HCT116 (cell line): ENCODE data around the gene CHSY1. TPM values are rescaled to one million over a fixed set of nuclear protein-coding genes. Genes with fewer than 3 reads are reported as not detected.

Experiments
- ATAC-seq: fragments of 200-7000 bp; cut with Tn5 transposase; 2 replicates; pipeline ENCODE4 v1.9.1; 2020; ENCODE audit warnings: mild to moderate bottlenecking, moderate library complexity
- BruUV-seq: library from RNA; stranded (reverse); fragments of 400-500 nt; replicated peaks from 2 replicates; lab custom pipeline; 2021; lab: Mats Ljungman, UMichigan
- CTCF ChIA-PET: fragments of 300-600 bp; sonication (Branson Sonifier 250); formaldehyde crosslinking; loops from one replicate; lab custom pipeline; 2021; ENCODE audit warnings: antibody characterized with exemption; lab: Charles Lee
- POLR2A ChIA-PET: fragments of 300-600, 350-600 bp; sonication (Branson Sonifier 250); formaldehyde crosslinking; loops from one replicate; lab custom pipeline; 2021; ENCODE audit warnings: antibody characterized with exemption; lab: Charles Lee
- RAD21 ChIA-PET, 2 experiments: fragments of 300-600 bp; sonication (Branson Sonifier 250); formaldehyde crosslinking; loops; one replicate each; lab custom pipeline; 2023; ENCODE audit warnings: low total read pairs in 2 of 2; ENCODE audit not compliant: uncharacterized antibody in 2 of 2, unreplicated experiment in 2 of 2, low non-redundant PET in 1 of 2; lab: Charles Lee
- DNase-seq: peaks from one replicate; pipeline ENCODE4 v3.0.0-alpha.2; 2010; ENCODE audit warnings: low read depth, low spot score
- H2AFZ ChIP-seq: fragments of 200-600 bp; shearing (Covaris generic), sonication (generic); 2 replicates; pipeline ENCODE4 v1.6.1; 2017; ENCODE audit warnings: low read depth, mixed run types, mixed read lengths, antibody characterized with exemption, low read length; ENCODE audit not compliant: poor library complexity, severe bottlenecking
- H3K27ac ChIP-seq: 2 replicates; pipeline ENCODE4 v1.5.1; 2012; ENCODE audit warnings: low read depth, low read length
- H3K27me3 ChIP-seq: fragments of 200-600 bp; sonication (generic); 2 replicates; pipeline ENCODE4 v1.6.1; 2016; ENCODE audit warnings: mixed run types, low read length, mixed read lengths; ENCODE audit not compliant: insufficient read depth
- H3K36me3 ChIP-seq, 2 experiments: fragments of 200-500 bp in 1 of 2; fragments of 200-600 bp in 1 of 2; sonication (Bioruptor generic) in 1 of 2; sonication (generic) in 1 of 2; 2 replicates each; pipeline versions ENCODE4 v1.5.1 to v1.6.1; 2014 to 2016; ENCODE audit warnings: low read length in 2 of 2, inconsistent platforms in 1 of 2, mixed read lengths in 1 of 2, mixed run types in 1 of 2; ENCODE audit not compliant: insufficient read depth in 2 of 2, control insufficient read depth in 1 of 2
- H3K4me1 ChIP-seq, 2 experiments: fragments of 200-600 bp in 1 of 2; sonication (generic) in 1 of 2; 2 replicates each; pipeline versions ENCODE4 v1.5.1 to v1.6.1; 2012 to 2017; ENCODE audit warnings: low read length in 2 of 2, inconsistent platforms in 1 of 2, mild to moderate bottlenecking in 1 of 2, mixed read lengths in 1 of 2, mixed run types in 1 of 2, moderate library complexity in 1 of 2; ENCODE audit not compliant: insufficient read depth in 2 of 2, control insufficient read depth in 1 of 2
- H3K4me2 ChIP-seq: fragments of 200-600 bp; sonication (generic); 2 replicates; pipeline ENCODE4 v1.6.1; 2017; ENCODE audit warnings: mixed run types, low read length, mixed read lengths
- H3K4me3 ChIP-seq, 2 experiments: fragments of 200-600 bp in 1 of 2; sonication (generic) in 1 of 2; replicated peaks in 1 of 2; 2 replicates each; pipeline ENCODE4 v1.5.1; 2011 to 2016; ENCODE audit warnings: low read length in 2 of 2, control low read depth in 1 of 2, low read depth in 1 of 2, mild to moderate bottlenecking in 1 of 2, mixed read lengths in 1 of 2, mixed run types in 1 of 2
- H3K79me2 ChIP-seq: fragments of 200-600 bp; sonication (generic); 2 replicates; pipeline ENCODE4 v1.6.1; 2017; ENCODE audit warnings: mild to moderate bottlenecking, mixed run types, low read length, moderate library complexity, mixed read lengths; ENCODE audit not compliant: insufficient read depth
- H3K9ac ChIP-seq: fragments of 200-600 bp; sonication (generic); 2 replicates; pipeline ENCODE4 v1.6.1; 2016; ENCODE audit warnings: low read length, mixed read lengths
- H3K9me2 ChIP-seq: fragments of 200-600 bp; sonication (generic), shearing (Covaris generic); 2 replicates; pipeline ENCODE4 v1.6.1; 2017; ENCODE audit warnings: mixed run types, mild to moderate bottlenecking, moderate library complexity; ENCODE audit not compliant: insufficient read depth
- H3K9me3 ChIP-seq, 2 experiments: fragments of 200-500 bp in 1 of 2; fragments of 200-600 bp in 1 of 2; sonication (Bioruptor generic) in 1 of 2; sonication (generic) in 1 of 2; 2 replicates each; pipeline ENCODE4 v1.6.1; 2014 to 2017; ENCODE audit warnings: low read length in 2 of 2, mixed read lengths in 2 of 2, inconsistent platforms in 1 of 2, low read depth in 1 of 2, mild to moderate bottlenecking in 1 of 2, mixed run types in 1 of 2, moderate library complexity in 1 of 2; ENCODE audit not compliant: control insufficient read depth in 1 of 2, insufficient read depth in 1 of 2
- H4K20me1 ChIP-seq: fragments of 200-600 bp; sonication (generic), shearing (Covaris generic); 2 replicates; pipeline ENCODE4 v1.6.1; 2017; ENCODE audit warnings: mixed run types, mild to moderate bottlenecking, moderate library complexity; ENCODE audit not compliant: insufficient read depth
- EGR1 ChIP-seq: IDR thresholded peaks from 2 replicates; pipeline ENCODE4 v1.6.1; 2012; ENCODE audit warnings: low read depth
- FOSL1 ChIP-seq: IDR thresholded peaks from 2 replicates; pipeline ENCODE4 v1.6.1; 2012; ENCODE audit warnings: low read depth
- intact Hi-C: fragments of 100-400 bp; cut with micrococcal nuclease; formaldehyde crosslinking; loops from 2 replicates; pipeline ENCODE4 v1.10.0; 2022
- total RNA-seq: library from RNA; stranded (reverse); gene quantifications from one replicate; pipeline ENCODE4 v1.2.1, GENCODE V29; 2021; ENCODE audit not compliant: unreplicated experiment
- TF ChIP-seq, protein P1 (sequence below): IDR thresholded peaks from 2 replicates; pipeline ENCODE4 v1.6.1; 2011; ENCODE audit warnings: mild to moderate bottlenecking, low read length, moderate library complexity; ENCODE audit not compliant: insufficient replicate concordance; ENCODE audit errors: extremely low read depth
- TF ChIP-seq, protein P2 (sequence below): IDR thresholded peaks from 2 replicates; pipeline ENCODE4 v1.6.1; 2012
- TF ChIP-seq, protein P3 (sequence below): IDR thresholded peaks from 2 replicates; pipeline ENCODE4 v1.6.1; 2012; ENCODE audit warnings: low read depth

CHSY1 gene
- total RNA-seq, 1 experiment from 2014 or later, result 25.4 TPM

DNA sequence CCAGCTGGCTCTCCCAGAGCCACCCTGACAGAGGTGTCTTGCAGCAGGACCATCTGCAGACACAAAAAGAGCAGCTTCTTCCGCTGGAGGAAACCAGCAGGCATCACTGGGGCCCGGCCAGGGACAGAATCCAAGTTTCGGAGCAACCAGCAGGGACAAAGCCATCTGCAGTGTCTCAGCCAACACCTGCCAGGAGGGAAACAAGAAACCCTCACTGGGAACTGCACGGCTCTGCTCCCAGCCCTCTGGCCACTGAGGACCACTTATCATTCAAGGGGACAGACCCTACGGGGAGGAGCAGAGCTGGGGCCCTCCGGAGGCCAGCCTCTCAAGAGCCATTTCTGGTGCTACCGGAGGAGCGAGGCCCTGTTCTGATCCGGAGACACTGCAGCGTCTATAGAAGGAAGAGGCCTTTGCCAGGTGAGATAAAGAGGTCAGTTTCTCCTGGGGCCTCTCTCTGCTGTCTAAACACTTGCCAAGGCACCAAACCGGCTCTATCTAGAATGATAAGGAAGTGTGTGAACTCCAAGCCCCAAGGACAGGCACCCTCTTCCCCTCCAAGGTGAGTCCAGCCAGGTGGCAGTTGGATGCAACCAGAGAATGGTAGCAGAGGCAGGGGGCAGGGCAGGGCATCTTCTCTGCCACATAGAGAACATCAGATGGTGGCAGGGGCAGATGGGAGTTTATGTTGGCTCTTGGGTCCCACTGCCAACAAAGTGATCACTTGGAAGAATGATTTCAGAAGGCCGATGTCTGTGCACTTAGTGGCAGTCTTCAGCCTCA is 89.0 kb downstream of the CHSY1 start:
- no peak for ATAC-seq
- H3K27me3 ChIP-seq, result no peaks in the 10 kb centered on the region
- TF ChIP-seq, protein P1, sequence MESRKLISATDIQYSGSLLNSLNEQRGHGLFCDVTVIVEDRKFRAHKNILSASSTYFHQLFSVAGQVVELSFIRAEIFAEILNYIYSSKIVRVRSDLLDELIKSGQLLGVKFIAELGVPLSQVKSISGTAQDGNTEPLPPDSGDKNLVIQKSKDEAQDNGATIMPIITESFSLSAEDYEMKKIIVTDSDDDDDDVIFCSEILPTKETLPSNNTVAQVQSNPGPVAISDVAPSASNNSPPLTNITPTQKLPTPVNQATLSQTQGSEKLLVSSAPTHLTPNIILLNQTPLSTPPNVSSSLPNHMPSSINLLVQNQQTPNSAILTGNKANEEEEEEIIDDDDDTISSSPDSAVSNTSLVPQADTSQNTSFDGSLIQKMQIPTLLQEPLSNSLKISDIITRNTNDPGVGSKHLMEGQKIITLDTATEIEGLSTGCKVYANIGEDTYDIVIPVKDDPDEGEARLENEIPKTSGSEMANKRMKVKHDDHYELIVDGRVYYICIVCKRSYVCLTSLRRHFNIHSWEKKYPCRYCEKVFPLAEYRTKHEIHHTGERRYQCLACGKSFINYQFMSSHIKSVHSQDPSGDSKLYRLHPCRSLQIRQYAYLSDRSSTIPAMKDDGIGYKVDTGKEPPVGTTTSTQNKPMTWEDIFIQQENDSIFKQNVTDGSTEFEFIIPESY, result no peak
- TF ChIP-seq, protein P2, sequence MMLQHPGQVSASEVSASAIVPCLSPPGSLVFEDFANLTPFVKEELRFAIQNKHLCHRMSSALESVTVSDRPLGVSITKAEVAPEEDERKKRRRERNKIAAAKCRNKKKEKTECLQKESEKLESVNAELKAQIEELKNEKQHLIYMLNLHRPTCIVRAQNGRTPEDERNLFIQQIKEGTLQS, result no peak
- TF ChIP-seq EGR1, result no peak
- no peak for TF ChIP-seq FOSL1
- TF ChIP-seq, protein P3, sequence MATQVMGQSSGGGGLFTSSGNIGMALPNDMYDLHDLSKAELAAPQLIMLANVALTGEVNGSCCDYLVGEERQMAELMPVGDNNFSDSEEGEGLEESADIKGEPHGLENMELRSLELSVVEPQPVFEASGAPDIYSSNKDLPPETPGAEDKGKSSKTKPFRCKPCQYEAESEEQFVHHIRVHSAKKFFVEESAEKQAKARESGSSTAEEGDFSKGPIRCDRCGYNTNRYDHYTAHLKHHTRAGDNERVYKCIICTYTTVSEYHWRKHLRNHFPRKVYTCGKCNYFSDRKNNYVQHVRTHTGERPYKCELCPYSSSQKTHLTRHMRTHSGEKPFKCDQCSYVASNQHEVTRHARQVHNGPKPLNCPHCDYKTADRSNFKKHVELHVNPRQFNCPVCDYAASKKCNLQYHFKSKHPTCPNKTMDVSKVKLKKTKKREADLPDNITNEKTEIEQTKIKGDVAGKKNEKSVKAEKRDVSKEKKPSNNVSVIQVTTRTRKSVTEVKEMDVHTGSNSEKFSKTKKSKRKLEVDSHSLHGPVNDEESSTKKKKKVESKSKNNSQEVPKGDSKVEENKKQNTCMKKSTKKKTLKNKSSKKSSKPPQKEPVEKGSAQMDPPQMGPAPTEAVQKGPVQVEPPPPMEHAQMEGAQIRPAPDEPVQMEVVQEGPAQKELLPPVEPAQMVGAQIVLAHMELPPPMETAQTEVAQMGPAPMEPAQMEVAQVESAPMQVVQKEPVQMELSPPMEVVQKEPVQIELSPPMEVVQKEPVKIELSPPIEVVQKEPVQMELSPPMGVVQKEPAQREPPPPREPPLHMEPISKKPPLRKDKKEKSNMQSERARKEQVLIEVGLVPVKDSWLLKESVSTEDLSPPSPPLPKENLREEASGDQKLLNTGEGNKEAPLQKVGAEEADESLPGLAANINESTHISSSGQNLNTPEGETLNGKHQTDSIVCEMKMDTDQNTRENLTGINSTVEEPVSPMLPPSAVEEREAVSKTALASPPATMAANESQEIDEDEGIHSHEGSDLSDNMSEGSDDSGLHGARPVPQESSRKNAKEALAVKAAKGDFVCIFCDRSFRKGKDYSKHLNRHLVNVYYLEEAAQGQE, result no peak
- TF ChIP-seq, all 23 proteins: peak for 0
- RAD21 ChIA-PET, result no interaction called here
- no peak overlapping the region for H3K27ac ChIP-seq
- peaks cover 17 to 22% of the 10 kb centered on the region in 2 experiments; a peak in 3 of 4 replicates for H3K9me3 ChIP-seq
- no peak overlapping the region for H3K4me2 ChIP-seq
- H3K36me3 ChIP-seq, result no peaks in the 10 kb centered on the region
- no peaks in the 10 kb centered on the region for H3K79me2 ChIP-seq
- no peaks in the 10 kb centered on the region for H3K9me2 ChIP-seq
- no peak overlapping the region for H3K9ac ChIP-seq
- H3K4me3 ChIP-seq, result no peak overlapping the region
- no peaks in the 10 kb centered on the region for H4K20me1 ChIP-seq
- POLR2A ChIA-PET, result no interaction called here
- DNase-seq, result no peak
- CTCF ChIA-PET, result no interaction called here
- intact Hi-C loops, result no loop called here
- no TSS peak for BruUV-seq
- no peak overlapping the region for H2AFZ ChIP-seq
- H3K4me1 ChIP-seq, result peaks cover 5 to 6% of the 10 kb centered on the region in 2 experiments; a peak in 3 of 4 replicates
